IPS-20b (cell line): ENCODE measurements around the gene ARMC12.

ENCODE experiments used
- H3K27ac ChIP-seq: one replicate; pipeline ENCODE4 v1.5.1; 2013; ENCODE audit warnings: low read length
- H3K27me3 ChIP-seq: 2 replicates; pipeline ENCODE4 v1.6.1; 2013; ENCODE audit warnings: mild to moderate bottlenecking, low read length, inconsistent platforms; ENCODE audit not compliant: insufficient read depth
- H3K36me3 ChIP-seq: 2 replicates; pipeline ENCODE4 v1.6.1; 2013; ENCODE audit warnings: low read depth, mild to moderate bottlenecking, inconsistent platforms, low read length, moderate library complexity; ENCODE audit not compliant: insufficient read depth
- H3K4me1 ChIP-seq: 2 replicates; pipeline ENCODE4 v1.6.1; 2013; ENCODE audit warnings: mild to moderate bottlenecking, control low read depth, inconsistent platforms, low read length, moderate library complexity; ENCODE audit not compliant: insufficient read depth
- H3K4me3 ChIP-seq: 2 replicates; pipeline ENCODE4 v1.5.1; 2013; ENCODE audit warnings: mild to moderate bottlenecking, low read length, inconsistent platforms
- H3K9ac ChIP-seq: 2 replicates; pipeline ENCODE4 v1.6.1; 2013; ENCODE audit warnings: low read depth, mild to moderate bottlenecking, inconsistent platforms, low read length, moderate library complexity
- H3K9me3 ChIP-seq: 2 replicates; pipeline ENCODE4 v1.6.1; 2013; ENCODE audit warnings: mild to moderate bottlenecking, low read depth, low read length, inconsistent platforms; ENCODE audit not compliant: insufficient read depth

Gene ARMC12

DNA sequence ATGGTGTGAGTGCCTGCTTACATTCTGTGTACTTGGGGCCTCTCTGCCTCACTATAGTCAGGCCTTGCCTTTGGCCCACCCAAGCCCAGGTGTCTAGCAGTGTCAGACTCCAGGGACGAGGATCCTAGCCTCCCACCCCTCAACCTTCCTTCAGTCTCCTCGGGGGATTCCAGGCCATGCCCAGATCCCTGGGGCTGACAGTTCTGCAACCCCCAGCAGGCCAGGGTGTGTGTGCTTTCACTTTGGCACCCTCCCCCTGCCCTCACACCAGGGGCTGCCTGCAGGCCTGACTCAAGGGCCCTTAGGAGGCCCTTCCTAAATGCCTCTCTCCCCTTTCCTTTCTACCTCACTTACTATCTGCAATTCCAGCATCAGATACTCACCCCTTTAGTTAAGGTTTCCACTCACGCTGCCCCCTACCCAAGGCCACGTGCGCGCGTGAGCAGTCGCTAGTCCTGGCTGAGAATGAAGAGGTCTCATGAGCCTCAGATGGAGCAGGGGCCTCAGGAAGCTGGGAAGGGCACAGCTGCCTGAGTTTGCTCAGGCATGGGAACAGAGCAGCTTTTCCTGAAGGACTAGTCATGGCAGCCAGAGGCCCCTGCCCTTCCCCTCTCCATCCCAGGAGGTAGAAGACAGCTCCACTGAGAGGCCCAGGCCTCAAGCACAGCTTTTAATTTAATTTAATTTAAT, 61.1 kb downstream of the ARMC12 start:
- Histone ChIP-seq H3K27me3 (no peaks in the 10 kb centered on the region), H3K4me3 (no peak overlapping the region), H3K36me3 (no peaks in the 10 kb centered on the region), H3K9me3 (no peaks in the 10 kb centered on the region), H3K27ac (no peak overlapping the region), H3K4me1 (peaks cover 12% of the 10 kb centered on the region; the same call in 1 of the 2 replicates), H3K9ac (no peak overlapping the region)
